Motor neuron (in vitro differentiated cells): ENCODE data around the gene KIT. TPM values are rescaled to one million over a fixed set of nuclear protein-coding genes. Genes with fewer than 3 reads are reported as not detected.

Experiments
- ATAC-seq, 8 experiments: fragments of 200-7000 bp; cut with Tn5 transposase; replicated peaks in 6 of 8; 2 replicates each; pipeline ENCODE4 v1.8.0; 2021; ENCODE audit warnings: mild to moderate bottlenecking in 8 of 8, moderate library complexity in 8 of 8
- H3K27ac ChIP-seq, 2 donors: fragments of 250-450 bp; sonication (Bioruptor Pico); 2 replicates each; pipeline ENCODE4 v1.9.0; 2021; ENCODE audit warnings: antibody characterized with exemption in 2 of 2, mild to moderate bottlenecking in 2 of 2, moderate library complexity in 1 of 2
- H3K4me1 ChIP-seq, 2 donors: fragments of 250-450 bp; sonication (Bioruptor Pico); replicated peaks in 1 of 2; 2 replicates each; pipeline ENCODE4 v1.6.1; 2021; ENCODE audit warnings: antibody characterized with exemption in 2 of 2, mild to moderate bottlenecking in 2 of 2, moderate library complexity in 1 of 2
- H3K4me3 ChIP-seq, 5 donors: fragments of 250-450 bp; sonication (Bioruptor Pico); 2 replicates each; pipeline ENCODE4 v1.9.0; 2021; ENCODE audit warnings: antibody characterized with exemption in 5 of 5, mild to moderate bottlenecking in 5 of 5, moderate library complexity in 4 of 5
- WGBS, 10 experiments: fragments of 450-650 bp; shearing (Covaris generic); methylation state at CpG; one replicate each; pipeline ENCODE4 v1.0.0; 2022; 5-methylcytosine and 5-hydroxymethylcytosine counted together
- in situ Hi-C, 9 experiments: fragments of 400-800 bp; cut with MboI; loops; one replicate each; pipeline ENCODE4 v1.15.0; 2021; ENCODE audit warnings: low sequenced_read_pairs in 9 of 9, low pct_unique_long_range_greater_than_20kb in 2 of 9; ENCODE audit not compliant: unreplicated experiment in 9 of 9
- total RNA-seq, 8 experiments: library from RNA; unstranded; fragments of 300-600 nt; gene quantifications; 2 replicates each; pipeline versions ENCODE4 v1.2.3 to v1.2.4, GENCODE V29; 2022

KIT gene
- total RNA-seq, 8 experiments from 2014 or later, result 0.15 to 11.5 (median 4.7) TPM

DNA sequence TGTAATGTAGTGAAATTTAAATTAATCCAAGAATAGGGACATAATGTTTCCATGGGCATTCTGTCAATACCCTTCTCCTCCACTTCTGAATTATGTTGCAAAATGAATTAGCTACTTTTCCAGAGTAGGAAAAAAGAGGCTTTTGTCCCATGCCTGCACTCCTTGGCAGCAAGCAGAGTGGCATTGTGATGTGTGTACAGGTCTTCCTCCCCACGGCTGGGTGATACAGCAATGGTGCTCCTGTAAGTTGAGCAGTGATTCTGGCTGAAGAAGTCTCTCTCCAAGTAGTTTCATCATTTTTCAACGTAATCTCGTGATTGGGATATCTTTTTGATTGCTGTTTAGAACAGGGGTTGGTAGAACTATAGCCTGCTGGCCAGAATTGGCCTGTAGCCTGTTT, 59.9 kb downstream of the KIT start:
- no peak overlapping the region for H3K27ac ChIP-seq
- WGBS, 10 experiments, result 20 to 100% (median 80%) methylated on average over 1 to 3 of the region's 3 CpGs; no CpG with 5 or more reads in 4 of the 10 experiments
- H3K4me3 ChIP-seq, result no peak overlapping the region
- in situ Hi-C loops, result no loop called here
- H3K4me1 ChIP-seq, result peaks cover 0 to 8% of the 10 kb centered on the region in 2 donors
- ATAC-seq, result no peak

DNA sequence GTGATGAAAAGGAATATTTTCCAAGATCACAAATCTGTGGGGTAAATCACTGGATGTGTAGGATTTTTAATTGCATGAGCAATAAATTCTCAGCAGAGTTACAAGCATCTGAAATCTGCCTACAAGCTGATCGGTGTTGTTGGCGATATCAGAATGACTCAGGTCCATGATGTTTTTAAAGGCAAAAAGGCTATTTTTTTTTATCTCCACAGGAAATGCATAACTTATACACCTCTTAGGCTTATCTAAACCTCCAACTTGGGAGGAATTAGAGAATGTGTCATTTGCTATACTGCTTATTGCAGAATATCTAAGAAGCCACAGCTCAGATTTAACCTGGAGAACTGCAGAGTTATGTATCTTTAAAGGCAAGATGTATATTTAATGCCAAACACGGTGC, 61.6 kb downstream of the KIT start:
- 0 to 100% (median 55%) methylated on average over 1 to 3 of the region's 3 CpGs; no CpG with 5 or more reads in 2 of the 10 experiments for WGBS, 10 experiments
- peak in 1 of 8 experiments; percentile 49 for ATAC-seq
- Histone ChIP-seq H3K27ac (no peak overlapping the region), H3K4me1 (peaks cover 0 to 8% of the 10 kb centered on the region in 2 donors), H3K4me3 (no peak overlapping the region)
- in situ Hi-C loops, result no loop called here

DNA sequence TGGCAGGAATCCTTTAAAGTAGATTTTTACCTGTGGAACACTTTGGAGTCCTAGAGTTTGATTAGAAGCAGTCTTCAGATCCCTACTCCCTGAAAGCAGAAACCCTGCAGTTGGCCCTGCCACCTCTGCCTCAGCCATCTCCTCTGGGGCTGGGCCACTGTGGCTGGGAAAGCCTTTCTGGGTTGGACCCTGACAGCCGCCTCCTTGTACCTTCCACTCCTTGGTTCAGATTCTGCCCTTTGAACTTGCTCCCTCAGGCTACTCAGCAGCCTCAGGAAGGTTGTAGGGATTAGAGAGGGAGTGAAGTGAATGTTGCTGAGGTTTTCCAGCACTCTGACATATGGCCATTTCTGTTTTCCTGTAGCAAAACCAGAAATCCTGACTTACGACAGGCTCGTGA, 65.5 kb downstream of the KIT start:
- ATAC-seq, result no peak
- in situ Hi-C loops, result no loop called here
- H3K27ac ChIP-seq, result no peak overlapping the region
- H3K4me1 ChIP-seq, result no peaks in the 10 kb centered on the region
- H3K4me3 ChIP-seq, result no peak overlapping the region
- WGBS, 10 experiments, result 20 to 100% (median 81%) methylated on average over 1 to 3 of the region's 3 CpGs; no CpG with 5 or more reads in 4 of the 10 experiments

DNA sequence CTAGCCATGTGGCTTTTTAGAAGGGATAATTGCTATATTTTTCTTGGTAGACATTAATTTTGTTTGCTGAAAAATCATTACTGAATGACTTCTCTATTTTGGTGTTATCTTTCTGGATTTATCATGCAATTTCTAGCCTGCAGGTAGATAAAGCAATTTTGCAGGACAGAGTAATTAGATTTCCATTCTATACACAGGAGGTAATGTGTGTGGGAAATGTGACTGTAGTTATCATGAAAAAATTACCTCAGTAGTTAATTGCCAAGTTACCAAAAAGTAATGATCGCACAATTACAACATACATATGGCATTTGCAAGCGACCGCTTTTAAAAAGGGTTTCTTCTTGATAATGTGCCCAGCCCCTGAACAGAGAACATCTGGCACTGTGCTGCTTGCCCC, 66.1 kb downstream of the KIT start:
- 43 to 100% (median 94%) methylated on average over 1 to 3 of the region's 3 CpGs; no CpG with 5 or more reads in 4 of the 10 experiments for WGBS, 10 experiments
- no peak for ATAC-seq
- no peak overlapping the region for H3K4me3 ChIP-seq
- H3K4me1 ChIP-seq, result no peaks in the 10 kb centered on the region
- in situ Hi-C loops, result no loop called here
- no peak overlapping the region for H3K27ac ChIP-seq

DNA sequence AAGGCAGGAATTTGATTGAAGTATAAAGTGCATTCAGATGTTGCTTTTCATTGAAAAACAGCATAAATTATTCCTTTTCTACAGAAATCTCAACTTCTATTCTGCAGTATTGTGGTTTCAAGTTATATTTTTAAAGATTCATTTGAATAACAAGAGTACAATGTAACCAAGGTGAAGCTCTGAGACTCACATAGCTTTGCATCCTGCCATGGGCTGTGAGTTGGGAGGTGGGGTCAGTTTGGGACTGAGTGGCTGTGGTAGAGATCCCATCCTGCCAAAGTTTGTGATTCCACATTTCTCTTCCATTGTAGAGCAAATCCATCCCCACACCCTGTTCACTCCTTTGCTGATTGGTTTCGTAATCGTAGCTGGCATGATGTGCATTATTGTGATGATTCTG, 69.2 kb downstream of the KIT start:
- 62 to 100% (median 94%) methylated on average over 2 of the region's 2 CpGs; no CpG with 5 or more reads in 4 of the 10 experiments for WGBS, 10 experiments
- no peak for ATAC-seq
- in situ Hi-C loops, result no loop called here
- no peak overlapping the region for H3K27ac ChIP-seq
- H3K4me3 ChIP-seq, result no peak overlapping the region
- H3K4me1 ChIP-seq, result no peaks in the 10 kb centered on the region

DNA sequence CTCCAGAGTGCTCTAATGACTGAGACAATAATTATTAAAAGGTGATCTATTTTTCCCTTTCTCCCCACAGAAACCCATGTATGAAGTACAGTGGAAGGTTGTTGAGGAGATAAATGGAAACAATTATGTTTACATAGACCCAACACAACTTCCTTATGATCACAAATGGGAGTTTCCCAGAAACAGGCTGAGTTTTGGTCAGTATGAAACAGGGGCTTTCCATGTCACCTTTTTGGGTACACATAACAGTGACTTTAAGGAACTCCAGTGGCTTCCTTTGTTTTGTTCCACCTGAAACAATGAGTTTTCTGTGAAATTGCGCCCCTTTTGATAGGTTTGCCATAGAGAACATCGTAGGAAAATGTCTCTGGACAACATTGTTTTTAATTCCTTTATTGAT, 69.6 kb downstream of the KIT start:
- 77 to 100% (median 91%) methylated on average over 1 to 2 of the region's 2 CpGs; no CpG with 5 or more reads in 4 of the 10 experiments for WGBS, 10 experiments
- no peak for ATAC-seq
- Histone ChIP-seq H3K4me3 (no peak overlapping the region), H3K27ac (no peak overlapping the region), H3K4me1 (no peaks in the 10 kb centered on the region)
- in situ Hi-C loops, result no loop called here

DNA sequence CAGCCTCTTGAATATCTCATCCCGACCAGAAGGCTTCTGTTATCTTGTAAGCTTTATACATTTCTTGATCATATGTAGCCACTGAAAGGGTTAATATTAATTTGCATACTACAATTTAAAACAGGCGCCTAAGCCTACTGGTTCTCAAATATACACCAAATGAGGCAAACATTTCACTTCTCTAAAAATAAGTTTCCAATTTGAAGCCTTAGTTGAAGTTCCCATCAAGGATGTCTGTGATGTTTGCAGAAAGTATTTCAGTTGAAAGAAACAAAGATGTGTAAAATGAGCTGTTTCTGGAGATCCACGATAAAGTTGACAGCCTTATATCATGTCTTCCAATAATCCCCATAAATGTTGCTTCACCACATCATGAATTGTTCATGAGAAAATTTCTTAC, 70.6 kb downstream of the KIT start:
- H3K27ac ChIP-seq, result no peak overlapping the region
- H3K4me3 ChIP-seq, result no peak overlapping the region
- in situ Hi-C loops, result no loop called here
- no peak for ATAC-seq
- H3K4me1 ChIP-seq, result no peaks in the 10 kb centered on the region
- WGBS, 10 experiments, result 7 to 100% (median 81%) methylated on average over 1 to 3 of the region's 3 CpGs; no CpG with 5 or more reads in 2 of the 10 experiments

DNA sequence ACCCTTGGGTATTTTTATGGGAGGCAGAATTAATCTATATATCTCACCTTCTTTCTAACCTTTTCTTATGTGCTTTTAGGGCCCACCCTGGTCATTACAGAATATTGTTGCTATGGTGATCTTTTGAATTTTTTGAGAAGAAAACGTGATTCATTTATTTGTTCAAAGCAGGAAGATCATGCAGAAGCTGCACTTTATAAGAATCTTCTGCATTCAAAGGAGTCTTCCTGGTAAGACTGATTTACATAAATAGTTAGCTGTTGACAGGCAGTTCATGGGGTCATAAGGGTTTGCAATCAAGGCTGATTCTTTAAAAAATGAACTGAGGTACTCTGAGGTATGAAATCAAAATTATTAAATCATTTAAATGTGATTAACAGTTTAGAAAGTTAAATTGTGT, 71.5 kb downstream of the KIT start:
- WGBS, 10 experiments, result 13 to 80% (median 46%) methylated on average over 1 of the region's 1 CpG; no CpG with 5 or more reads in 2 of the 10 experiments
- in situ Hi-C loops, result no loop called here
- H3K4me1 ChIP-seq, result no peaks in the 10 kb centered on the region
- ATAC-seq, result peak in 2 of 8 experiments; percentile 60 to 65
- no peak overlapping the region for H3K4me3 ChIP-seq
- H3K27ac ChIP-seq, result no peak overlapping the region

DNA sequence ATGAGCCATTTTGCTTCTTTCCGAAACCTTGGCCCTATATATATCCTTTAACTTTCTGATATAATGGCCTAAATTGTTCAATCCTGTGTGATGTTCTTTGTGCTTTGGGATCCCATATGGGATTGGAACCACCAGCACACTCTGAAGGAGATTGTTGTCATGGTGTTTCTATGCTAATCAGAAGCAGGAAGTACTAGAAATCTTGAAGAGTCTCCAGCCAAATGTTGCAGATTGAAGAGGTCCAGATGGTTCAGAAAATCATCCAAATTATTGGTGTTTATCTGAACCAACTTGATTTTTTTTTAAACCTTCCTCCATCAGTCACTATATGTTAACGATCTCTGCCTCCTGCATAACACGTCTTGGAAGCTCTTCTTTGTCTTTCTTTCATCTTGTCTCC, 72.8 kb downstream of the KIT start:
- in situ Hi-C loops, result no loop called here
- H3K4me1 ChIP-seq, result no peaks in the 10 kb centered on the region
- 31 to 100% (median 81%) methylated on average over 1 to 3 of the region's 3 CpGs for WGBS, 10 experiments
- no peak overlapping the region for H3K4me3 ChIP-seq
- H3K27ac ChIP-seq, result no peak overlapping the region
- ATAC-seq, result no peak

DNA sequence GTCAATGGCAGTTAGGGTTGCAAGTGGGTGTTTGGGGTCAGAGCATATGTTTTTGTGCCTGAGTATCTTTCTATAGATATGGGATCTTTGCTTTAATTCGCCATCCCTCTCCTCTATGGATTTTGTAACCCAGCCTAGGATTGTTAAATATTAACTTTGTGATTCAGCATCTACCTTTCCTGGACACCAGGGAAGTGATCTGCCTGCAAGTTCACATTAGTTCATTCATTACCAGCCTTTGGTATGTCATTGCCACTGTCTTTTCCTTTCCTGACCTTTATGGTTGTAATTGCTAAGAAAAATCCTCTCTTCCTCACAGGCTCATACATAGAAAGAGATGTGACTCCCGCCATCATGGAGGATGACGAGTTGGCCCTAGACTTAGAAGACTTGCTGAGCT, 73.8 kb downstream of the KIT start:
- in situ Hi-C loops, result no loop called here
- WGBS, 10 experiments, result 14 to 100% (median 91%) methylated on average over 1 to 3 of the region's 3 CpGs
- Histone ChIP-seq H3K27ac (no peak overlapping the region), H3K4me3 (no peak overlapping the region), H3K4me1 (no peaks in the 10 kb centered on the region)
- ATAC-seq, result no peak

DNA sequence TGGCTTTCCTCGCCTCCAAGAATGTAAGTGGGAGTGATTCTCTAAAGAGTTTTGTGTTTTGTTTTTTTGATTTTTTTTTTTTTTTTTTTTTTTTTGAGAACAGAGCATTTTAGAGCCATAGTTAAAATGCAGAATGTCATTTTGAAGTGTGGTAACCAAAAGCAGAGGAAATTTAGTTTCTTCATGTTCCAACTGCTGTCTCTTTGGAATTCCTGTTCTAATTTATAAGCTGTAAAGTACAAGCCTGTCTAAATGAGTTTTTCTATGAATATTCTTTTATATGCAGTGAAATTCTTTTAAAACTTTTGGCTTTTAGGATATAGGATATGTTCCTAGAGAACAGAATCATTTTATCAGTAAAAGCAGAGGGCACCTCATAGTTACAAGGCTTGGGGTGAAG, 74.2 kb downstream of the KIT start:
- 20 to 100% (median 88%) methylated on average over 1 of the region's 1 CpG; no CpG with 5 or more reads in 3 of the 10 experiments for WGBS, 10 experiments

DNA sequence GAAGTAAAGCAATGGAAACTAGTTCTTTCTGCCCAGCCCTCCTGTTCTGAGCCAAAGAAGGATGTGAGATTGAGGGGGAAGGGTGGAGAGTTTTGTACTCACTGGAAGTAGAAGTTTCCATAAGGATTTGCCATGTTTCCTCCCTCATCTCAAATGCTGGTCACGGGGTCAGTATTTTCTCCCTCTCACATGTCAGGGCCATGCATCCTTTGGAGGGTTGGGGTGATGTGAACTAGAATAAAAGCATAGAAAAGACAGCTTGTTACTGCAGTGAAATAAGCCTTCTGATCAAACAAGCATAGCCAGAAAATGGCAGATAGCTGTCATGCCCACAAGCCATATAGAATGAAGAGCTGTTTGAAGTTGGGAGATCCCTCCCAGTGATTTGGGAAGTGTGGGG, 79.7 kb downstream of the KIT start:
- 17 to 100% (median 70%) methylated on average over 1 of the region's 1 CpG; no CpG with 5 or more reads in 6 of the 10 experiments for WGBS, 10 experiments

More for the DNA sequence above, 74.2 kb downstream of the KIT start:
- Histone ChIP-seq H3K4me3 (no peak overlapping the region), H3K27ac (no peak overlapping the region), H3K4me1 (no peaks in the 10 kb centered on the region)
- no peak for ATAC-seq
- in situ Hi-C loops, result no loop called here

DNA sequence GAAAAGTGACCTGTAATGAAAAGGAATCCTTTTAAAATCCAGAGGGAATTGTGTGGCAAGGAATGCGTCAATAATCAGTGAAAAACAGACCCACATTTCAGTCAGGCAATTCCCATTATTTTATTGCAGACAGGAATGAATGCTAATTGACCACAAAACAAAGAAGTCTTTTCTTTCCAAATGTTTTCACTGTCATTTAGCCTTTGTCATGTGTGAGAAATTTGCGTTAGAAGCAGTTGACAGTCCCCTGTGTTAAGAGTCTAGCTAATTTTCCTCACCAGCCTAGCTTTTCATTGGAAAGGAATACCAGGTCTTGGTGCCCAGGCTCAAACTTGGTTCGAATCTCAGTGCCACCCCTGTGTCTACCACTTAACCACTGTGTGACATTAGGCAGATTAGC, 83.4 kb downstream of the KIT start:
- ATAC-seq, result peak in 5 of 8 experiments; percentile 23 to 60 (median 49)
- in situ Hi-C loops, result no loop called here
- peaks cover 0 to 5% of the 10 kb centered on the region in 2 donors for H3K4me1 ChIP-seq
- no peak overlapping the region for H3K27ac ChIP-seq
- no peak overlapping the region for H3K4me3 ChIP-seq
- WGBS, 10 experiments, result 17 to 83% (median 57%) methylated on average over 1 to 3 of the region's 3 CpGs

More for the DNA sequence above, 79.7 kb downstream of the KIT start:
- Histone ChIP-seq H3K27ac (no peak overlapping the region), H3K4me1 (peaks cover 0 to 5% of the 10 kb centered on the region in 2 donors), H3K4me3 (no peak overlapping the region)
- no peak for ATAC-seq
- in situ Hi-C loops, result no loop called here

DNA sequence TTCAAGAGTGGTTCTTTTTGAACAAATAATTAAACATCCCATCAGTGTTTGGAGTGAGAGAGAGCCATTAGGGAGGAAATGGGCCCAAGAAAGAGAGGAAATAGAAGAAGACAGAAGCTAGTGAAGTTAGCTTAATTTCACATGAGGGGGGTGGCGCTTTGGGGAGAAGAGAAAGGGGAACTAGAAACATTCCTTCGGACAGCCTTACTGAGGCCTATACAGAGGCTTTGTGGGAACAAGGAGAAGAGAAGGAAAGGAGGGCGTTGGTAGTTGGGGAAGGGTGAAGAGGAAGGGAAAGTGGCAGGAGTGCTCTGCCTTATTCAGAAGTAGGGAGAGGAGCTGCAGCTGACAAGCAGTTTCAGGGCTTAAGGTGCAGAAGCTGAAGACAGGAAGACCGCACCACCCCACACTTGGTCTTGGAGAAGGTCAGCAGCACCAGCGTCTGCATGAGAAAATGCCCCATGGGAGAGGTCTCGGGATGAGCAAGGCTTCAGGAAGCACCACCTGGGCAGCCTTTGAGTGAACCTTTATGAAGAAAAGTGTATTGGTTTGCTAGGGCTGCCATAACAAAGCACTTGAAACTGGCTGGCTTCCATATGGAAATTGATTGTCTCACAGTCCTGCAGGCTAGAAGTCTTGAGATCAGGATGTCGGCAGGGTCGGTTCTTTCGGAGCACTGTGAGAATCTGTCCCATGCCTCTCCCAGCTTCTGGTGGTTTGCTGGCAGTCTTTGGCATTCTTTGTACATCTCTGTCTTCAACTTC, 85.1 kb downstream of the KIT start:
- Histone ChIP-seq H3K27ac (no peak overlapping the region), H3K4me1 (peaks cover 0 to 5% of the 10 kb centered on the region in 2 donors), H3K4me3 (no peak overlapping the region)
- 46 to 100% (median 83%) methylated on average over 1 to 9 of the region's 9 CpGs for whole genome bisulfite sequencing, 10 experiments
- in situ Hi-C loops, result no loop called here
- ATAC-seq, result no peak
